AG09319 (cell line): ENCODE results near the gene C19orf81.

Experiments used
- DNase-seq: peaks from one replicate; pipeline ENCODE4 v3.0.0-alpha.2; 2010; ENCODE audit warnings: low read depth; ENCODE audit errors: extremely low read depth
- TF ChIP-seq, protein P1 (sequence below): IDR thresholded peaks from 2 replicates; pipeline ENCODE4 v1.5.1; 2011; ENCODE audit warnings: low read depth, mild to moderate bottlenecking, inconsistent platforms, low read length, moderate library complexity

The C19orf81 gene

DNA sequence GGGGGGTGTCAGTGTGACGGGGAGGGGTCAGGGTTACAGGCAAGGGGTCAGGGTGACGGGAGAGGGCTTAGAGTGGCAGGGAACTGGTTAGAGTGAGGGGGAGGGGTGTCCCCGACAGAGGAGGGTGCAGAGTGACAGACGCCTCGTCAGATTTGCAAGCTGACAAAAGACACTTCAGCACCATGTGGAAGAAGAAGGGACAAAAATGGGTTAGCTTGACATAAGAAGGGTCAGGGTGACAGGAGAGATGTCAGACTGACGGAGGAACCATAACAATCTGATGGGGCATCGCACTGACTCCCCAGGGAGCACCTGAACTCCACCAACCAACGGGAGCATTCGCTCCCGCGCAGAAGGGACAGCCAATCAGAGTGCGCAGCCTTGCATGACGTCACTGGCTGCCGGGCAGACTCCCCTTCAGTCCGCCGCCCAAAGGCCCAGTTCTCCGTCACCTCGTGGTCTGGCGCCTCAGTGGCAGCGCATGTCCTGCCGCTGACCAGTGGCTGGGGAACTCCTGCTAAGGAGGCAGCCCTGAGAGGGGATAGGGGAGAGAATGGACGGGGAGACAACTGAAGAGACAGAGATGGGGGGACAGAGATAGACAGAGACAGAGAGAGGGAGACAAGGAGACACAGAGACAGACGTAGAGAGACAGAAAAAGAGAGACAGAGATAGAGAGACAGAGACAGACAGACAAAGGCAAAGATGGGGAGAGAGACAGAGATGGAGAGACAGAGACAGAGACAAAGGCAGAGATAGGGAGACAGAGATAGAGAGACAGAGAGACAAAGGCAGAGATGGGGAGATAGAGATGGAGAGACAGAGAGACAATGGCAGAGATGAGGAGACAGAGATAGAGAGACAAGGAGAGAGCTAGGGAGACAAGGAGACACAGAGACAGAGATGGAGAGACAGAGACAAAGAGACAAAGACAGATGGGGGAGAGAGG is 30.2 kb downstream of the C19orf81 start:
- DNase-seq, result peak; percentile 19
- TF ChIP-seq, protein P1, sequence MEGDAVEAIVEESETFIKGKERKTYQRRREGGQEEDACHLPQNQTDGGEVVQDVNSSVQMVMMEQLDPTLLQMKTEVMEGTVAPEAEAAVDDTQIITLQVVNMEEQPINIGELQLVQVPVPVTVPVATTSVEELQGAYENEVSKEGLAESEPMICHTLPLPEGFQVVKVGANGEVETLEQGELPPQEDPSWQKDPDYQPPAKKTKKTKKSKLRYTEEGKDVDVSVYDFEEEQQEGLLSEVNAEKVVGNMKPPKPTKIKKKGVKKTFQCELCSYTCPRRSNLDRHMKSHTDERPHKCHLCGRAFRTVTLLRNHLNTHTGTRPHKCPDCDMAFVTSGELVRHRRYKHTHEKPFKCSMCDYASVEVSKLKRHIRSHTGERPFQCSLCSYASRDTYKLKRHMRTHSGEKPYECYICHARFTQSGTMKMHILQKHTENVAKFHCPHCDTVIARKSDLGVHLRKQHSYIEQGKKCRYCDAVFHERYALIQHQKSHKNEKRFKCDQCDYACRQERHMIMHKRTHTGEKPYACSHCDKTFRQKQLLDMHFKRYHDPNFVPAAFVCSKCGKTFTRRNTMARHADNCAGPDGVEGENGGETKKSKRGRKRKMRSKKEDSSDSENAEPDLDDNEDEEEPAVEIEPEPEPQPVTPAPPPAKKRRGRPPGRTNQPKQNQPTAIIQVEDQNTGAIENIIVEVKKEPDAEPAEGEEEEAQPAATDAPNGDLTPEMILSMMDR, result no peak

GRCh38 chr19:50686310-50687032 is 37.2 kb downstream of the C19orf81 start:
- TF ChIP-seq, protein P1, result no peak
- no peak for DNase-seq

DNA sequence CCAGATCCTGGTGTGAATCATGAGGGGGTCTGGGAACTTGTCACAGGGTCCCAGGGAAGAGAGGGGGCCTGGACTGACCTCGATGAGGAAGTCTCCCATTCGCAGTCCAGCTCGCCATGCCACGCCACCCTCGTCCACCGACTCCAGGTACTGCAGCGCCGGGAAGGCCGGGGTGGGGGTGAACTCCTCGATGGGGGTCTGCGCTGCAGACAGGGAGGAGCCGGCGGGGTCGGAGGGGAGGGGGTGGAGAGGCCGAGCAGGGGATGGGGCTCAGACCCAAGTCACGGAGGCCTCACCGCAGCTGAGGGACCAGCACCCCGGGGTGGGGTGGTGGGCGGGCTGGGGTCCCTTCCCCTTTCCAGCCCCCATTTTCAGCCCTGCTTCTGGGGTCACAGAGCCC is 39.5 kb downstream of the C19orf81 start:
- DNase-seq, result no peak
- TF ChIP-seq, protein P1, result no peak

GRCh38 chr19:50690439-50690838 is 41.2 kb downstream of the C19orf81 start:
- no peak for DNase-seq
- TF ChIP-seq, protein P1, result no peak

- DNase-seq, result no peak
- TF ChIP-seq, protein P1, result no peak
Measured at GRCh38 chr19:50693064-50693975, 44.1 kb downstream of the C19orf81 start.

DNA sequence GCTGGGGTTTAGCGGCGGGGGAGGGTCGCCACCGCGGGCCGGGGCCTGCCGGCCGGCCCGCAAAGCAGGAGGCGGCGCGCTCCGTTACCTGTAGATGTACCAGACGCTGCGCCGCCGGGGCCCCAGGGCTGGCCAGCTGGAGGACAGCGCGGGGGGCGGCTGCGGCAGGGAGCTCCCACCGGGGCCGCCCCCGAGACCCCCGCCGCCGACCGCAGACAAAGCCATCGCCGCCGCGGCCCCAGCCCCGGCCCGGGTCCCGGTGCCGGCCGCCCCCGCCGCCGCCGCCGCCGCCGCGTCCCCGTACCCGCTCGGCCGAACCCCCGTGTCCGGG is 45.5 kb downstream of the C19orf81 start:
- TF ChIP-seq, protein P1, result no peak
- no peak for DNase-seq
